22Rv1 (cell line): Measurements from ENCODE around the gene YJU2.

Experiments used
- ZFX ChIP-seq: fragments of 450-650 bp; IDR thresholded peaks from 2 replicates; pipeline ENCODE4 v1.6.1; 2017; ENCODE audit warnings: antibody characterized with exemption, borderline replicate concordance
- TF ChIP-seq, protein P1 (sequence below): fragments of 450-650 bp; IDR thresholded peaks from 2 replicates; pipeline ENCODE4 v1.5.1; 2017; ENCODE audit warnings: mild to moderate bottlenecking

GRCh38 chr19:4260613-4261191, 13.8 kb downstream of the YJU2 start:
- TF ChIP-seq, protein P1, sequence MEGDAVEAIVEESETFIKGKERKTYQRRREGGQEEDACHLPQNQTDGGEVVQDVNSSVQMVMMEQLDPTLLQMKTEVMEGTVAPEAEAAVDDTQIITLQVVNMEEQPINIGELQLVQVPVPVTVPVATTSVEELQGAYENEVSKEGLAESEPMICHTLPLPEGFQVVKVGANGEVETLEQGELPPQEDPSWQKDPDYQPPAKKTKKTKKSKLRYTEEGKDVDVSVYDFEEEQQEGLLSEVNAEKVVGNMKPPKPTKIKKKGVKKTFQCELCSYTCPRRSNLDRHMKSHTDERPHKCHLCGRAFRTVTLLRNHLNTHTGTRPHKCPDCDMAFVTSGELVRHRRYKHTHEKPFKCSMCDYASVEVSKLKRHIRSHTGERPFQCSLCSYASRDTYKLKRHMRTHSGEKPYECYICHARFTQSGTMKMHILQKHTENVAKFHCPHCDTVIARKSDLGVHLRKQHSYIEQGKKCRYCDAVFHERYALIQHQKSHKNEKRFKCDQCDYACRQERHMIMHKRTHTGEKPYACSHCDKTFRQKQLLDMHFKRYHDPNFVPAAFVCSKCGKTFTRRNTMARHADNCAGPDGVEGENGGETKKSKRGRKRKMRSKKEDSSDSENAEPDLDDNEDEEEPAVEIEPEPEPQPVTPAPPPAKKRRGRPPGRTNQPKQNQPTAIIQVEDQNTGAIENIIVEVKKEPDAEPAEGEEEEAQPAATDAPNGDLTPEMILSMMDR: no peak
- no peak for TF ChIP-seq ZFX
